KMS-11 (cell line): ENCODE data around the gene D2HGDH.
"Not testable (repeated sequence)": the region's sequence is repeated elsewhere in the genome, so short reads cannot be mapped to it uniquely, and the experiment has no call there.

Experiments
- H2AFZ ChIP-seq: fragments of 200-600 bp; sonication (generic); 2 replicates; pipeline ENCODE4 v1.6.1; 2016; ENCODE audit warnings: antibody characterized with exemption, mixed run types, low read depth
- H3K27ac ChIP-seq: fragments of 200-600 bp; sonication (generic); 2 replicates; pipeline ENCODE4 v1.6.1; 2016; ENCODE audit warnings: mild to moderate bottlenecking, mixed run types
- H3K27me3 ChIP-seq: fragments of 200-600 bp; sonication (generic); 2 replicates; pipeline ENCODE4 v1.6.1; 2017; ENCODE audit warnings: mild to moderate bottlenecking, low read depth, mixed run types, moderate library complexity; ENCODE audit not compliant: insufficient read depth
- H3K36me3 ChIP-seq: fragments of 200-600 bp; sonication (generic); 2 replicates; pipeline ENCODE4 v1.6.1; 2017; ENCODE audit warnings: mild to moderate bottlenecking, mixed run types; ENCODE audit not compliant: insufficient read depth
- H3K4me1 ChIP-seq: fragments of 200-600 bp; sonication (generic); 2 replicates; pipeline ENCODE4 v1.6.1; 2016; ENCODE audit warnings: mild to moderate bottlenecking, low read depth, mixed run types; ENCODE audit not compliant: poor library complexity, severe bottlenecking
- H3K4me2 ChIP-seq: fragments of 200-600 bp; sonication (generic); 2 replicates; pipeline ENCODE4 v1.7.0; 2016; ENCODE audit warnings: mild to moderate bottlenecking, mixed run types
- H3K4me3 ChIP-seq: fragments of 200-600 bp; sonication (generic); IDR thresholded peaks from 2 replicates; pipeline ENCODE4 v1.6.1; 2017; ENCODE audit warnings: low read depth, low read length, mixed read lengths; ENCODE audit not compliant: insufficient read depth
- H3K79me2 ChIP-seq: fragments of 200-600 bp; sonication (generic); 2 replicates; pipeline ENCODE4 v1.6.1; 2016; ENCODE audit warnings: low read depth, mixed run types; ENCODE audit not compliant: insufficient read depth
- H3K9ac ChIP-seq: fragments of 200-600 bp; sonication (generic); 2 replicates; pipeline ENCODE4 v1.6.1; 2016; ENCODE audit warnings: mild to moderate bottlenecking, mixed run types
- H4K20me1 ChIP-seq: fragments of 200-600 bp; sonication (generic); 2 replicates; pipeline ENCODE4 v1.6.1; 2016; ENCODE audit warnings: mild to moderate bottlenecking, mixed run types; ENCODE audit not compliant: insufficient read depth
- TF ChIP-seq, protein P1 (sequence below): fragments of 200-600 bp; sonication (generic); conservative IDR thresholded peaks from 2 replicates; pipeline ENCODE4 v1.6.1; 2017; ENCODE audit warnings: low read depth, mild to moderate bottlenecking, antibody characterized with exemption, low read length, moderate library complexity, mixed read lengths

D2HGDH gene

DNA sequence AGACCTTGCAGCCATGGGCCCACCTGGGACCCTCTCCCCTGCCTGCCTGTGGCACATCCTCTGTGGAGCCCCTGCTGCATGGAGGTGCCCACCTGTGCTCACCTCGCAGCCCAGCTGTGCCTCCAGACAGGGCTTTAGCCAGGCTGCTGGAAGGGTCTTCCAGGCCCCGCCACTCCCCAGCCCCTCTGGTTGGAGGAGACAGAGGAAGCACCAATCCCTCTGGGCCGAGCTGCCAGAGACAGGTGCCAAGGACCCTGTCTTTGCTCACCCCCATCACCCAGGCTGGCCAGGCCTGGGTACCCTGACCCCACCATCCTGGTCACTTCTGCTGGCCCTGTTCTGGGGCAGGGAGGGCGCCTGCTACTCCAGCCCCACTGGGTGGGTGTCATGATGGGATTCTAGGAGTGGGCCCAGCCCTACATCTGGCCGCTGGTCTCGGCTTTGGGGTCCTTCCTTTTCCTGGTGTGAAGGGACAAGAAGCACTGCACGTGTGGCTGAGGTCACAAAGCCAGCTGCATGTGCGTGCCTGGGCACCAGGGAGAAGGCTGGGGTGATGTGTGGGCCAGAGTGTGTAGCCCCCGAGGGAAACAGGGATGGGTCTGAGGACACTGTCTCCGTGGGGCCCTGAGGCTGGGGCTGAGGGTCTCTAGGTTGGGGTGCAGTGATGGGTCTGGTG is 65.2 kb downstream of the D2HGDH start:
- H3K36me3 ChIP-seq = no peaks in the 10 kb centered on the region
- no peaks in the 10 kb centered on the region for H3K79me2 ChIP-seq
- H3K4me1 ChIP-seq = no peaks in the 10 kb centered on the region
- H3K4me3 ChIP-seq = no peak overlapping the region
- no peak overlapping the region for H3K9ac ChIP-seq
- no peaks in the 10 kb centered on the region for H4K20me1 ChIP-seq
- H2AFZ ChIP-seq = no peak overlapping the region
- TF ChIP-seq, protein P1, sequence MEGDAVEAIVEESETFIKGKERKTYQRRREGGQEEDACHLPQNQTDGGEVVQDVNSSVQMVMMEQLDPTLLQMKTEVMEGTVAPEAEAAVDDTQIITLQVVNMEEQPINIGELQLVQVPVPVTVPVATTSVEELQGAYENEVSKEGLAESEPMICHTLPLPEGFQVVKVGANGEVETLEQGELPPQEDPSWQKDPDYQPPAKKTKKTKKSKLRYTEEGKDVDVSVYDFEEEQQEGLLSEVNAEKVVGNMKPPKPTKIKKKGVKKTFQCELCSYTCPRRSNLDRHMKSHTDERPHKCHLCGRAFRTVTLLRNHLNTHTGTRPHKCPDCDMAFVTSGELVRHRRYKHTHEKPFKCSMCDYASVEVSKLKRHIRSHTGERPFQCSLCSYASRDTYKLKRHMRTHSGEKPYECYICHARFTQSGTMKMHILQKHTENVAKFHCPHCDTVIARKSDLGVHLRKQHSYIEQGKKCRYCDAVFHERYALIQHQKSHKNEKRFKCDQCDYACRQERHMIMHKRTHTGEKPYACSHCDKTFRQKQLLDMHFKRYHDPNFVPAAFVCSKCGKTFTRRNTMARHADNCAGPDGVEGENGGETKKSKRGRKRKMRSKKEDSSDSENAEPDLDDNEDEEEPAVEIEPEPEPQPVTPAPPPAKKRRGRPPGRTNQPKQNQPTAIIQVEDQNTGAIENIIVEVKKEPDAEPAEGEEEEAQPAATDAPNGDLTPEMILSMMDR = no peak
- peaks cover 7% of the 10 kb centered on the region; the same call in 1 of the 2 replicates for H3K27me3 ChIP-seq
- H3K4me2 ChIP-seq = no peak overlapping the region
- no peak overlapping the region for H3K27ac ChIP-seq

DNA sequence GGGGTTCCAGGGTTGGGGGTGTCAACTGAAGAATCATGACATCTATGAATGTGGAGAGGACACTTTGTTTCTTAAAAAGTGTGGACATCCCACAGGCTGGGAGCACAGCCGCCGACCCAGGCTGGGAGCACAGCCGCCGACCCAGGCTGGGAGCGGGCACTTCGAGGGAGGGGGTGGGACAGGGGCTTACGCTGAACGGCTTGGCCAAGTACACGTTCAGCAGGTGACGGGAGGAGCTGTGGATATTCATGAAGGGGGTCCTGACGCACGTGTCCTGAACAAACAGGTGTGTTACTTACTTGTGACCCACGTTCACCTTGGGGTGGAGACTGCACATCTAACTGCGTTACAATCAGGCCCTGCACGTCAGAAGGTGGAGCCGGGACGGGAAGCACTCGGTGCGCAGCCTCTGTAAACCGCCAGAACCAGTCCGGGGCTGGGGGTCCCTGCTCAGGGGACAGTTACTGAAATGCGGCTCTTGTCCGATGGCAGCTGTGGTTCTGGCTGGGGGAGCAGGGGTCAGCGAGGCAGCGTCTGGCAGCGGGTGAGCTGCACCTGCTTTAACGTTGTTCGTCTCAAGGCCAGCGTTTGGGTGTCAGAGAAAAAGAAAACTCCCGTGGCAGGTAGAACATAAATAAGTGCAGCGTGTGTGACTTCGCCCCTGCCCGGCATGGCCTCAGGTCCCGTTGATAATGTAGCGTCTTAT is 65.9 kb downstream of the D2HGDH start:
- not testable (repeated sequence) for H3K27ac ChIP-seq, H3K36me3 ChIP-seq, H3K4me3 ChIP-seq, H3K27me3 ChIP-seq, H4K20me1 ChIP-seq, H3K79me2 ChIP-seq, H3K4me1 ChIP-seq, H3K4me2 ChIP-seq, H2AFZ ChIP-seq, H3K9ac ChIP-seq

DNA sequence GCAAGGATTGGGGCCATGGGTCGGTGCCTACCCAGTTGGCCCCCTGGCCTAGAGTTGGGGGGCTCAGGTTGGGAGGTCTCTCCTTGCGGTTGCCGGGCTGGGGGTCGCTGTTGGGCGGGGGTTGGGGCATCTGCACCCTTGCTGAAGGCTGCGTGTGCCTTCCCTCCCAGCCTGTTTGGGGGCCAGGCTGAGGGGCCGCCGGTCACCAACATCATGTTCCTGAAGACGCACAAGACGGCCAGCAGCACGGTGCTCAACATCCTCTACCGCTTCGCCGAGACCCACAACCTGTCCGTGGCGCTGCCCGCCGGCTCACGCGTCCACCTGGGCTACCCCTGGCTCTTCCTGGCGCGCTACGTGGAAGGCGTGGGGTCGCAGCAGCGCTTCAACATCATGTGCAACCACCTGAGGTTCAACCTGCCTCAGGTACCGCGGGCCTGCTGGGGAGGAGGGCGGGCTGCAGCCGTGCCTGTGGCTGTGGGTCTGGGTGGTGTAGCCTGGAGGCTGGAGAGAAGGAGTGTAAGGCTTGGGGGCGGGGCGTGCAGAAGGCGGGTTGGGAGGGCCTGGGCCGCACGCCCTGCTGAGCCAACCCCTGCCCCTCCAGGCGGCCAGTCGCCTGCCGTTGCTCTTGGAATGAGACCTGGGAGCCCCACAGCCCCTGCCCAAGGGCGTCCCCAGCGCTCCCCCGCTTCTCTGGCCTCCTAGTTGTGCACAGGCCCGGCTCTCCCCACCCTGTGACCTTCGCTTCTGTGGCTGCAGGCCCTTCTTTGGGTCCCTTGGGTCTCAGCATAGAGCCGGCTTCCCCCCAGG is 67.4 kb downstream of the D2HGDH start:
- H3K4me2 ChIP-seq = no peak overlapping the region
- no peak overlapping the region for H3K9ac ChIP-seq

DNA sequence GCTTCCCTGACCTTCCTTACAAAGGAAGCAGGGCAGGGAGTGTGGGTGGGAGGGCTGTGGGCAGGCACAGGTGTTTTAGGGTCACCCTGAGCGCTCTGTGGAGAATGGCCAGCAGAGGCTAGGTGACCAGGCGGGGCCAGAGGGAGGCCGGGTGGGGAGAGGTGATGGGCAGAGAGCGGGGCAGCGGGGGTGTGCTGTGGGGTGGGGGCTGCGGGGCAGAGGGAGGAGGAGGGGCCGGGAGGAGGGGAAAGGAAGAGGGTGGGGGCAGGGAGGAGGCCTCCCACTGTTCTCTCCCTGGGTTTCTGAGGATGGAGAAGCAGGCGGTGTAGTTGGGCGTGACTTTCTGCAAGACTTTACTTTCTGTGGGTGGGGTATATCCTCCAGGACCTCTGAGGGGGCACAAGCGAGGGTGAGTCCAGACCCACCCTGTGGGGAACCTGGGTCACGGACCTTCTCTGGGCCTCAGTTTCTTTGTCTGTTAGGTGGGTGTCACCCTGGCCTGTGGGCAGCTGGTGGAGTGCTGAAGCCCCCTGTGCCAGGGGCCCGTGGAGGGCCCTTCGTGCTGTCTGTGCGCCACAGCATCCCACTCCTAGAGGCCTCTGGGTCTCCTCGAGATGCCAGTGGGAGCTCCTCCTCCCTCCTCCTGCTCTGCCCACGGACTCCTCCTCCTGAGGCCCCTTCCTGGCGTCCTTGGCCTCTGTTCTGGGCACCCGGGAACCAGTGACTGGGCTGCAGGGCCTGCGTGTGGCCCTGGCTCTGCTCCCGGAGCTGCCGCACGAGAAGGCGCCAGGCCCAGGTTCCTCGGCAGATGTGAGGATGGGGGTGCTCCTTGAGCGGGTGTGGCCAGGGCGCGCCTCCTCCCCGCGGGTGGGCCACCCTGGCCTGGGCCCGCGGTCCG is 68.2 kb downstream of the D2HGDH start:
- Histone ChIP-seq H4K20me1 (no peaks in the 10 kb centered on the region), H2AFZ (no peak overlapping the region; the same call in 1 of the 2 replicates), H3K79me2 (no peaks in the 10 kb centered on the region), H3K9ac (no peak overlapping the region), H3K36me3 (no peaks in the 10 kb centered on the region), H3K27me3 (peaks cover 9% of the 10 kb centered on the region; the same call in 1 of the 2 replicates), H3K4me3 (no peak overlapping the region), H3K4me2 (no peak overlapping the region), H3K27ac (no peak overlapping the region), H3K4me1 (no peaks in the 10 kb centered on the region)
- TF ChIP-seq, protein P1 = no peak

More for the DNA sequence above, 67.4 kb downstream of the D2HGDH start:
- no peak overlapping the region for H3K4me3 ChIP-seq
- peaks cover 9% of the 10 kb centered on the region; the same call in 1 of the 2 replicates for H3K27me3 ChIP-seq
- TF ChIP-seq, protein P1 = no peak
- no peaks in the 10 kb centered on the region for H3K79me2 ChIP-seq
- no peaks in the 10 kb centered on the region for H3K4me1 ChIP-seq
- H3K27ac ChIP-seq = no peak overlapping the region
- no peaks in the 10 kb centered on the region for H3K36me3 ChIP-seq
- no peaks in the 10 kb centered on the region for H4K20me1 ChIP-seq
- H2AFZ ChIP-seq = no peak overlapping the region
